NCI-H1436 (cell line): ENCODE results near the gene TMC1.
"Not testable (repeated sequence)": the region's sequence is repeated elsewhere in the genome, so short reads cannot be mapped to it uniquely, and the experiment has no call there.

Experiments
- DNase-seq: peaks from one replicate; lab custom pipeline; 2025; lab: John Stamatoyannopoulos, UW

TMC1 gene

GRCh38 chr9:72772661-72773060 is 251.3 kb downstream of the TMC1 start:
- no peak for DNase-seq

- DNase-seq, result no peak
These were observed 252.2 kb downstream of the TMC1 start for GRCh38 chr9:72773570-72773969.

DNA sequence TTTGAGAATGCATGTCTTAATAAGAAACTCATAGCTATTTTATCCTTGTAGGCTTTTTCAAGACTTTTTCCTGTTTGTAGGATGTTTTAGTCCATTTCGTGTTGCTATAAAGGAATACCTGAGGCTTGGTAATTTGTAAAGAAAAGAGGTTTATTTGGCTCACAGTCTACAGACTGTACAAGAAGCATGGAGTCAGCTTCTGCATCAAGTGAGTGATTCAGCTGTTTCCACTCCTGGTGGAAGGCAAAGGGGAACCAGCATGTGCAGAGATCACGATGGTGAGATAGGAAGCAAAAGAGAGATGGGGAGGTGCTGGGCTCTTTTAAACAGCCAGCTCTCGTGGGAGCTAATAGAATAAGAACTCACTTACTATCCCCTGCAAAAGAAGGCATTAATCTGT is 254.2 kb downstream of the TMC1 start:
- DNase-seq, result no peak

DNA sequence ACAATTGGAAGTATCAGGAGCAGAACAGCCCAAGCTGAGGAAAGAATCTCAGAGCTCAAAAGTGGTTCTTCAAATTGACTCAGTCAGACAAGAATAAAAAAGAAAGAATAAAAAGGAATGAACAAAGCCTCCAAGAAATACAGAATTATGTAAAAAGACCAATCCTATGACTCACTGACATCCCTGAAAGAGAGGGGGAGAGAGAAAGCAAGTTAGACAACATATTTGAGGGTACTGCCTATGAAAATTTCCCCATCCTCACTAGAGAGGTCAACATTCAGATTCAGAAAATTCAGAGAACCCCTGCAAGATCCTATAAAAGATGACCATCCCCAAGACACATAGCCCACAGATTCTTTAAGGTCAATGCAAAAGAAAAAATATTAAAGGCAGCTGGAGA is 258.2 kb downstream of the TMC1 start:
- no peak for DNase-seq

- DNase-seq, result no peak
These were observed 265.5 kb downstream of the TMC1 start for GRCh38 chr9:72786948-72787347.

GRCh38 chr9:72788966-72789735 is 267.7 kb downstream of the TMC1 start:
- DNase-seq, result no peak

- no peak for DNase-seq
These were observed 268.5 kb downstream of the TMC1 start for GRCh38 chr9:72789885-72790284.

GRCh38 chr9:72790989-72791388 is 269.6 kb downstream of the TMC1 start:
- DNase-seq, result no peak

DNA sequence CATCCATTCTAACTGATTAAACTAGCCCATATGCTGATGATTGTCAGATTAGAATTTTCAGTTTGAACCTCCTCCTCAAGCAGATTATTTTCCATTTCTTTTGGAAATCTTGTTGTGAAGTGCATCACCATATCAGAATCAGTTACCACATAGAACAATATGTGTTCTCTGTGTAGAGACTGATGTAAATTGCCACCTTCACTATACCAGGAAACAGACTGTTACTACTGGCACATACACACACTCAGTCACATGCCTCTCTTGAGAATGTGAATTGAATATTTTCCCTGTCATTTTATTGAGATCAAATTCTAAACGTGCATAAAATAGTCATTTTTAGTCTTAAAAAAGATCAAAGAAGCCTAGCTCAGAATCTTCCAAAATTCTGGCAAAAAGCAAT is 270.0 kb downstream of the TMC1 start:
- DNase-seq, result no peak

DNA sequence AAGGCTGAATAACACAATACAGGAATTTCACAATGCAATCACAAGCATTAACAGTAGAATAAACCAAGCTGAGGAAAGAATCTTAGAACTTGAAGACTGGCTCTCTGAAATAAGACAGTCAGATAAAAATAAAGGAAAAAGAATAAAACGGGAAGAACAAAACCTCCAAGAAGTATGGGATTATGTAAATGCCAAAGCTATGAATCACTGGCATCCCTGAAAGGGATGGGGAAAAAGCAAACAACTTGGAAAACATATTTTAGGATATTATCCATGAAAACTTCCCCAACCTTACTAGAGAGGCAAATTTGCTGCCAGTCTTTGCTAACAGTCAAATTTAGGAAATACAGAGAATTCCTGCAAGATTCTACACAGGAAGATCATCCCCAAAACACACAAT is 273.5 kb downstream of the TMC1 start:
- DNase-seq, result no peak

- no peak for DNase-seq
These were observed 279.1 kb downstream of the TMC1 start for GRCh38 chr9:72800328-72800994.

DNA sequence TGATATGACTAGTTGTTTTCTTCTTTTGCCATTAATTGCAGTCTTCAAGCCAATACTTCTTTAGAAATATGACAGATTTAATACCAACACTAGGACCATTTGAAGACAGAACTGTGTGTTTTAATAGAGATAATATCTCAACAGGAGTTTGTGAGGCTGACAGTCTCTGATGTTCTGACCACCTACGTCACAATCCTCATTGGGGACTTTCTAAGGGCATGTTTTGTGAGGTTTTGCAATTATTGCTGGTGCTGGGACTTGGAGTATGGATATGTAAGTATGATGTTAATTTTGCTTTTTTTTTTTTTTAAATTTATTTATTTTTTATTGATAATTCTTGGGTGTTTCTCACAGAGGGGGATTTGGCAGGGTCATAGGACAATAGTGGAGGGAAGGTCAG is 283.8 kb downstream of the TMC1 start:
- DNase-seq, result no peak

DNA sequence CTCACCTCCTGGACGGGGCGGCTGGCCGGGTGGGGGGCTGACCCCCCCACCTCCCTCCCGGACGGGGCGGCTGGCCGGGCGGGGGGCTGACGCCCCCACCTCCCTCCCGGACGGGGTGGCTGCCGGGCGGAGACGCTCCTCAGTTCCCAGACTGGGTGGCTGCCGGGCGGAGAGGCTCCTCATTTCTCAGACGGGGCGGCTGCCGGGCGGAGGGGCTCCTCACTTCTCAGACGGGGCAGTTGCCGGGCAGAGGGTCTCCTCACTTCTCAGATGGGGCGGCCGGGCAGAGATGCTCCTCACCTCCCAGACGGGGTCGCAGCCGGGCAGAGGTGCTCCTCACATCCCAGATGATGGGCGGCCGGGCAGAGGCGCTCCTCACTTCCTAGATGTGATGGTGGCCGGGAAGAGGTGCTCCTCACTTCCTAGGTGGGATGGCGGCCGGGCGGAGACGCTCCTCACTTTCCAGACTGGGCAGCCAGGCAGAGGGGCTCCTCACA is 285.0 kb downstream of the TMC1 start:
- DNase-seq, result not testable (repeated sequence)

DNA sequence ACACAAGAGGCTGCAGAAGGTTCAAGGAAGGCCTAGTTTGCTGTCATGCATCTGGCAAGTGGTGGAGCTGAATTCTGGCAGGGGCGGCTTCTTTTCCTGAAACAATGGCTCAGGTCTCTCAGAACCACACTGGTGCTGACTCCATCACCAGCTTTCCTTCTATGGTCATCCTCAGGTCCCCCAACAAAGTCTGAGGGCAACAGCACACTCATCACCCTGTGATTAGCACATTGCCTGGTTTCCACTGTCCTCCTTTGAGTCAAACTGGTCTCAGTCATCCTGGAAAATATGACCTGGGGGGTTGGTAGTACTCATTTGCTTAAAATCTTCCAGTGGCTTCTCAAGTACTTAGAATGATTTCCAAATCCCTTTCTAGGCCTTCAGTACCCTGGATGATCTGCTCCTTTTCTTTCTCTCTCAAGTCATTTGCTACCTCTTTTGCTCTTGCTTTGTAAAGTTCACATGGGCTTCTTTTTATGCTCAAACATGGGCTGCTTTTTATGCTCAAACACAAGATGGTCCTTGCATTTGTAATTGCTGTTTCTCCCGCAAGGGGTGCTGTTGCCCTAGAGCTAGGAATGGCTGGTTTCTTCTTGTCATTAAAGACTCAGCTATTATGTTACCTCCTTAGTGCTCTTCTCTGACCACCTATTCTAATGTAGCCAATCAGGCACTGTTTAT is 286.5 kb downstream of the TMC1 start:
- DNase-seq, result no peak

GRCh38 chr9:72808446-72808768 is 287.0 kb downstream of the TMC1 start:
- DNase-seq, result no peak

- DNase-seq, result no peak
These were observed 288.2 kb downstream of the TMC1 start for GRCh38 chr9:72809586-72809985.

- DNase-seq, result no peak
These were observed 291.2 kb downstream of the TMC1 start for GRCh38 chr9:72812559-72813111.

GRCh38 chr9:72813544-72813943 is 292.1 kb downstream of the TMC1 start:
- DNase-seq, result no peak

DNA sequence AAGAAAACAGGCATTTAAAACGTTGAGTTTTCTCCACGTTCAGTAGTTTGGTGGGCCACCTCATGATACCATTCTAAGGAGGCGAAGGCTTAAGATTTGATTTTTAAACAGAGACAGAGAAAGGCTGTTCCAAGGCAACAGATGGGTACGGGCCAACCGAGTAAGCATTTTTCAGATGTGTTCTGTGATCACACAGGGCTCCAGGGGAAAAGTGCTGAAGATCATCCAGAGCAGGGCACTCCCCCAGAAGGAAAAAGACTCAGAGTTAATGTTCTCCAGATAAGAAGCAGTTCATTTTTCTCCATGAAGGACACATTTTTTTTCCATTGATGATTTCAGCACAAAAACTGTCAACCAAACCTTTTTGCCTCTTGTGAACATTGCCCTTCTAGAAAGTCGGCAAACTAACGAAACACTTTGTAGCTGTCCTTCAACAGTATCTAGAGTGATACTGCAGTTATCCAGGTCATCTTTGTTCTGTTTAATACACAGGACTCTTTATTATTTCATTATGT is 292.7 kb downstream of the TMC1 start:
- DNase-seq, result no peak

GRCh38 chr9:72816666-72817065 is 295.3 kb downstream of the TMC1 start:
- no peak for DNase-seq

GRCh38 chr9:72817413-72817812 is 296.0 kb downstream of the TMC1 start:
- no peak for DNase-seq

DNA sequence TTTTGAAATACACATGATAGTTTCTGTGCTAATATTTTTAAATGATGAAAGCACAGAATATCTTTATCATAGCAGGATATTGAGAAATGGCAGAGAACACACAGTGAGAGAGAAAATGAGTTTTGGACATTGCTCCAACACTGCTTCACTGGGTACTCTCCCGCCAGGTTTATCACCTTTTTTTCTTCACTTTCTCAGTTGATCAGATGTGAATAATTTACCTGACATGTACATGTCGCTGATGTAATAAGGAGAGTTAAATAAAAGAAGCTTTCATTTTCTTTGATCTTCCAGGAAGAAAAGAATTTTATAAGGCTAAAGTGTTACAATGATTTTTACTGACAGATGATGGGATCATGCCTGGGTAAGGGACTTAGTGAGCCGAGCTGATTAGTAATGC is 297.0 kb downstream of the TMC1 start:
- DNase-seq, result no peak

GRCh38 chr9:72823971-72824370 is 302.6 kb downstream of the TMC1 start:
- no peak for DNase-seq
